VCaP (cell line): ENCODE results near the gene TCF12.

Source experiments
- H3K27ac ChIP-seq: fragments of 450-650 bp; 2 replicates; pipeline ENCODE4 v1.5.1; 2017
- CTCF ChIP-seq: fragments of 450-650 bp; conservative IDR thresholded peaks from 2 replicates; pipeline ENCODE4 v1.5.1; 2017; ENCODE audit warnings: mild to moderate bottlenecking, moderate library complexity

TCF12 gene

DNA sequence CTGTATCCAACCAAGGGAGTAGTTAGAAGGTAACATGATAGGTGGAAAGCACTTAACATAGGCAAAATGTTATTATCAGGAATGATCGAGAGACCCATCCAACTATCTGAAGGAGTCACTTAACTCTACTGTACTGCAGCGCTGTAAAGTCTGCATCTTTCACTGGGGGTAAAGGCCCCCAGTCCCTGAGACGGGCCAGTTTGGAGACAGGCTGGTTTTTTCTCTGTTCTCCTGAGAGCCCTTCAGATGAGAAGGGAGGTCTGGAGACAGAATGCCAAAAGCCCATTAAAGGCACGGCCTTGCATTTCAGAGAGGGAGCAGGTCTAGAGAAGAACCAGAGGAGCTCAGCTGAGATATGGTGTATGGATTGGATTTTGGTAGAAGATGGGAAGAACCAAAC is 386.6 kb downstream of the TCF12 start:
- TF ChIP-seq CTCF, result no peak
- no peak overlapping the region for H3K27ac ChIP-seq

- H3K27ac ChIP-seq, result peak overlapping the region; percentile 54; the same call in 1 of the 2 replicates
- TF ChIP-seq CTCF, result peak; percentile 92
Observed at GRCh38 chr15:57306161-57306943, 387.9 kb downstream of the TCF12 start.

GRCh38 chr15:57306944-57307411 is 388.5 kb downstream of the TCF12 start:
- peak overlapping the region; percentile 54 for H3K27ac ChIP-seq
- TF ChIP-seq CTCF, result peak; percentile 12

DNA sequence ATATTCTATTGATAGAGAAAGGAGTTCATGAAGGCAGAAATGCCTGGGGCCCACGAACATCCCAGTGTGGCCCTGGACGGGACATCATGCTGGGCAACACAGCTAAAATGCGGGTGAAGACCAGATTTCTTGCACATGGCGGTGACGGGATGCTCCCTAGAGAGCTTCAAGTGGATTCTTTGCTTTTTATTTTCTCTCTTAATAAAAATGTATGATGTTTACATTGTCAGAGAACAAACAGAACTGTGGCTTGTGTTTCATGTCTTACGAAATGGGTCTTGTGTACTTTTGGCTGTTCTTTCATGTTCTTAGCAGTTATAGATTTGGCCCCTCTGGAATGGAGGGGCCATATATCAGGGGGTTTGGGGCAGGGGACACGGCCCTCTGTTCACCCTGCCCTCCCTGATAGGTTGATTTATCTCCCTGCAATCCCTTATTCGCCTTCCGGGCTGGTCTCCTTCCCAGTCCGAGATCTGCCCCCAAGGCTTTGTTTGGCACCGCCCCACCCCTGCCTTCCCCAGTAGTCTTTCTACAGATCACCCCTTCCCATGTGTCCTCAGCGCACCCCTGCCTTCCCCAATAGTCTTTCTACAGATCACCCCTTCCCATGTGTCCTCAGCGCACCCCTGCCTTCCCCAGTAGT is 389.2 kb downstream of the TCF12 start:
- peak overlapping the region; percentile 54 for H3K27ac ChIP-seq
- TF ChIP-seq CTCF, result no peak

GRCh38 chr15:57308170-57308545 is 389.7 kb downstream of the TCF12 start:
- H3K27ac ChIP-seq, result no peak overlapping the region
- TF ChIP-seq CTCF, result no peak

DNA sequence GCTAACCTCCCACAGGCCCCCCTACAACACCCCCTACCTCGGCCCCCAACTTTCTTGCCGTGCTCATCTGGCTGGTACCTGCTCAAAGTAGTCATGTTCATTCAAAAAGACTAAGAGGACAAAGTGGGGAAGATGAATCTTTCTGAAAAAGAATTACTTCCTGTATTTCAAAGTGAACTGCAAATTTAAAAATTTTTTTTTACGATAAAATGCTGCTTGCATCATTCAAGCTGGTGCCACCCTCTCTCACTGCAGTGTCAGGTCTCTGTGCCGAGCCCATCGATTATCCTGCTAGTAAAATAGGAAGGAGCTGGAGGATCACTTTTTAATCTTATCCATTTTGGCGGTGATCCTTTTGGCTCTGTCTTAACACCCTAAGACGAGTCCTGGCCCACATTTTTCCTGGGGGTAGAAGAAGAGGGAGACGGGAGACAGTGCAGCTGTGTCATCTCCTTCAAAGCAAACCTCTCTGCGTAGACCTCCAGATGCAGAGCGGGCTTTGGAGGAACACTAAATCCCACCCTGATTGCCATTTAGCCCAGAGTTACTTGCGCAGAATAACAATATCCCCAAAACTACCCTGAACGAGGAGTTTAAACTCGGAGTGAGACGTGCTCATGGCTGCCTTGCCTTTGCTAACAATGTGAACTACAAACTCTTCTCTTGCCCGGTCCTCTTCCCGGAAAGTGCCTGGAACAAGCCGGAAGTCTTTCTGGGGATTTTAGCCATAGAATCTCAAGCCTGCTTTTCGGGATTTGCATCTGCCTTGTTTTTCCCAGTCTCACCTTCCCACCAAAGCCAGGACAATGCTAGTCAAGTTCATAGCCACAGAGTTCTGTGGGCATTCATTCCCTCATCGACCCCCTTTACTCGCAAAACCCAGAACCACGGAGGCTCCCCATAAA is 391.7 kb downstream of the TCF12 start:
- no peak overlapping the region for H3K27ac ChIP-seq
- TF ChIP-seq CTCF, result no peak

- no peak overlapping the region for H3K27ac ChIP-seq
- TF ChIP-seq CTCF, result no peak
Observed at GRCh38 chr15:57310876-57311275, 392.4 kb downstream of the TCF12 start.
